PC-9 (cell line): ENCODE measurements around the gene ARHGAP22. TPM values are rescaled to one million over a fixed set of nuclear protein-coding genes. Genes with fewer than 3 reads are reported as not detected.

ENCODE experiments used
- BruUV-seq: library from RNA; stranded (reverse); fragments of 400-500 nt; replicated peaks from 2 replicates; lab custom pipeline; 2021; lab: Mats Ljungman, UMichigan
- CTCF ChIA-PET: fragments of 300-600 bp; sonication (Branson Sonifier 250); formaldehyde crosslinking; loops from one replicate; lab custom pipeline; 2022; ENCODE audit warnings: antibody characterized with exemption; lab: Charles Lee
- POLR2A ChIA-PET: fragments of 300-600 bp; sonication (Branson Sonifier 250); formaldehyde crosslinking; loops from one replicate; lab custom pipeline; 2022; ENCODE audit warnings: antibody characterized with exemption; ENCODE audit not compliant: unreplicated experiment; lab: Charles Lee
- DNase-seq, 2 experiments: peaks; one replicate each; pipeline versions ENCODE4 v3.0.0 to v3.0.0-alpha.2; 2015 to 2022; ENCODE audit warnings: mixed read lengths in 1 of 2
- H2AFZ ChIP-seq: fragments of 200-600 bp; sonication (generic); 2 replicates; pipeline ENCODE4 v1.8.1; 2017; ENCODE audit warnings: antibody characterized with exemption
- H3F3A ChIP-seq: fragments of 200-600 bp; sonication (generic); 2 replicates; pipeline ENCODE4 v1.8.1; 2017; ENCODE audit warnings: antibody characterized with exemption, mild to moderate bottlenecking, low read depth; ENCODE audit not compliant: insufficient read depth
- H3K27ac ChIP-seq: fragments of 200-600 bp; sonication (generic); 2 replicates; pipeline ENCODE4 v1.6.1; 2016; ENCODE audit warnings: mixed run types
- H3K27me3 ChIP-seq: fragments of 200-600 bp; sonication (generic); 2 replicates; pipeline ENCODE4 v1.6.1; 2016; ENCODE audit warnings: low read depth, mixed run types; ENCODE audit not compliant: insufficient read depth
- H3K36me3 ChIP-seq: fragments of 200-600 bp; sonication (generic); 2 replicates; pipeline ENCODE4 v1.6.1; 2016; ENCODE audit warnings: low read depth, mixed run types
- H3K4me1 ChIP-seq: fragments of 200-600 bp; sonication (generic); replicated peaks from 2 replicates; pipeline ENCODE4 v1.6.1; 2016; ENCODE audit warnings: mixed run types; ENCODE audit not compliant: insufficient read depth
- H3K4me2 ChIP-seq: fragments of 200-600 bp; sonication (generic); 2 replicates; pipeline ENCODE4 v1.6.1; 2017; ENCODE audit warnings: mixed run types
- H3K4me3 ChIP-seq: fragments of 200-600 bp; sonication (generic); 2 replicates; pipeline ENCODE4 v1.6.1; 2016; ENCODE audit warnings: mixed run types
- H3K79me2 ChIP-seq: fragments of 200-600 bp; sonication (generic); 2 replicates; pipeline ENCODE4 v1.6.1; 2017; ENCODE audit warnings: low read depth, mixed run types
- H3K9me2 ChIP-seq: fragments of 200-600 bp; sonication (generic); 2 replicates; pipeline ENCODE4 v1.8.1; 2017; ENCODE audit warnings: mild to moderate bottlenecking; ENCODE audit not compliant: insufficient read depth
- H3K9me3 ChIP-seq: fragments of 200-600 bp; sonication (generic); 2 replicates; pipeline ENCODE4 v1.8.1; 2016; ENCODE audit warnings: low read depth; ENCODE audit not compliant: insufficient read depth
- H4K20me1 ChIP-seq: fragments of 200-600 bp; sonication (generic); 2 replicates; pipeline ENCODE4 v1.8.1; 2017; ENCODE audit not compliant: insufficient read depth
- CTCF ChIP-seq: fragments of 200-600 bp; sonication (generic); conservative IDR thresholded peaks from 2 replicates; pipeline ENCODE4 v1.6.1; 2017; ENCODE audit warnings: mixed run types, antibody characterized with exemption, mild to moderate bottlenecking, moderate library complexity
- EZH2 ChIP-seq: fragments of 200-600 bp; sonication (generic); IDR thresholded peaks from 2 replicates; pipeline ENCODE4 v1.8.0; 2017; ENCODE audit warnings: antibody characterized with exemption, low read depth
- intact Hi-C: fragments of 100-400 bp; cut with micrococcal nuclease; formaldehyde crosslinking; loops from one replicate; pipeline ENCODE4 v1.10.0; 2022; ENCODE audit not compliant: unreplicated experiment
- total RNA-seq: library from RNA; stranded (reverse); gene quantifications from 2 replicates; pipeline ENCODE4 v1.2.3, GENCODE V29; 2021

ARHGAP22 gene
- total RNA-seq, 1 experiment from 2014 or later, result 4.0 TPM

- Histone ChIP-seq H3K27me3 (peaks cover 1% of the 10 kb centered on the region; the same call in 1 of the 2 replicates), H3F3A (no peaks in the 10 kb centered on the region), H3K4me1 (no peaks in the 10 kb centered on the region), H3K4me3 (no peak overlapping the region), H4K20me1 (no peaks in the 10 kb centered on the region), H3K79me2 (no peaks in the 10 kb centered on the region), H3K9me2 (no peaks in the 10 kb centered on the region; the same call in 1 of the 2 replicates), H3K27ac (no peak overlapping the region), H3K9me3 (no peaks in the 10 kb centered on the region; the same call in 1 of the 2 replicates), H3K36me3 (no peaks in the 10 kb centered on the region), H3K4me2 (no peak overlapping the region), H2AFZ (no peak overlapping the region)
- ChIA-PET POLR2A (no interaction called here), CTCF (no interaction called here)
- TF ChIP-seq CTCF, result no peak
- no peak for DNase-seq
- BruUV-seq, result no TSS peak
- intact Hi-C loops, result no loop called here
Observed at GRCh38 chr10:48517482-48517881, 87.4 kb downstream of the ARHGAP22 start.

- POLR2A ChIA-PET, result no interaction called here
- no peaks in the 10 kb centered on the region for H3K79me2 ChIP-seq
- H3K27ac ChIP-seq, result no peak overlapping the region
- no peaks in the 10 kb centered on the region for H3K4me1 ChIP-seq
- H2AFZ ChIP-seq, result no peak overlapping the region
- DNase-seq, result no peak
- H3K4me2 ChIP-seq, result no peak overlapping the region
- no peaks in the 10 kb centered on the region; the same call in 1 of the 2 replicates for H3K27me3 ChIP-seq
- intact Hi-C loops, result no loop called here
- no TSS peak for BruUV-seq
- TF ChIP-seq CTCF (no peak), EZH2 (no peak)
- H3F3A ChIP-seq, result no peaks in the 10 kb centered on the region
- H3K9me2 ChIP-seq, result no peaks in the 10 kb centered on the region; the same call in 1 of the 2 replicates
- H3K9me3 ChIP-seq, result no peaks in the 10 kb centered on the region; the same call in 1 of the 2 replicates
- CTCF ChIA-PET, result no interaction called here
- no peak overlapping the region for H3K4me3 ChIP-seq
- H4K20me1 ChIP-seq, result no peaks in the 10 kb centered on the region
- H3K36me3 ChIP-seq, result no peaks in the 10 kb centered on the region
Observed at GRCh38 chr10:48516911-48517310, 88.0 kb downstream of the ARHGAP22 start.

- no peaks in the 10 kb centered on the region; the same call in 1 of the 2 replicates for H3K9me3 ChIP-seq
- no peak overlapping the region for H2AFZ ChIP-seq
- H3K36me3 ChIP-seq, result no peaks in the 10 kb centered on the region
- H3K27me3 ChIP-seq, result no peaks in the 10 kb centered on the region
- H3K4me2 ChIP-seq, result no peak overlapping the region
- intact Hi-C loops, result no loop called here
- no peak overlapping the region for H3K4me3 ChIP-seq
- TF ChIP-seq EZH2 (no peak), CTCF (no peak)
- POLR2A ChIA-PET, result no interaction called here
- H3F3A ChIP-seq, result no peaks in the 10 kb centered on the region
- no peaks in the 10 kb centered on the region for H4K20me1 ChIP-seq
- H3K27ac ChIP-seq, result no peak overlapping the region
- H3K4me1 ChIP-seq, result no peaks in the 10 kb centered on the region
- BruUV-seq, result no TSS peak
- CTCF ChIA-PET, result no interaction called here
- H3K79me2 ChIP-seq, result no peaks in the 10 kb centered on the region
- H3K9me2 ChIP-seq, result no peaks in the 10 kb centered on the region; the same call in 1 of the 2 replicates
- DNase-seq, result no peak
Observed at GRCh38 chr10:48514916-48515315, 90.0 kb downstream of the ARHGAP22 start.
